ENCODE results near the gene XBP1.
A peak's percentile ranks its signal among the peaks of the same experiment; 100 is the strongest.
"Not testable (repeated sequence)": the region's sequence is repeated elsewhere in the genome, so short reads cannot be mapped to it uniquely, and the experiment has no call there.

The XBP1 gene

GRCh38 chr22:28792491-28793383 is 7.6 kb downstream of the XBP1 start:
- DNase-seq (ENCODE audit: low read depth): no peak

- DNase-seq (ENCODE audit: low read depth): no peak
Measured at GRCh38 chr22:28791841-28792490, 8.4 kb downstream of the XBP1 start.

DNA sequence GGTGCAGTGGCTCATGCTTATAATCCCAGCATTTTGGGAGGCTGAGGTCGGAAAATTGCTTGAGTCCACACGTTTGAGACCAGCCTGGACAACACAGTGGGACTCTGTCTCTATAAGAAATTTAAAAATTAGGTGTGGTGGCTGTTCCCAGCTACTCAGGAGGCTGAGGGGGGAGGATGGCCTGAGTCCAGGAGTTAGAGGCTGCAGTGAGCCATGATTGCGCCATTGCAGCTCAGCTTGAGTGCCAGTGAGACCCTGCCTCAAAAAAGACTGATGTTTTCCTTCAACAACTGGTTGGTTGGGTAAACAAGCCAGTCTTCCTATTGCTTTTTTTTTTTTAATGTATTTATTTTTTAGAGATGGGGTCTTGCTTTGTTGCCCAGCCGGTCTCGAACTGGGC is 9.2 kb downstream of the XBP1 start:
- DNase-seq (ENCODE audit: low read depth): no peak

DNA sequence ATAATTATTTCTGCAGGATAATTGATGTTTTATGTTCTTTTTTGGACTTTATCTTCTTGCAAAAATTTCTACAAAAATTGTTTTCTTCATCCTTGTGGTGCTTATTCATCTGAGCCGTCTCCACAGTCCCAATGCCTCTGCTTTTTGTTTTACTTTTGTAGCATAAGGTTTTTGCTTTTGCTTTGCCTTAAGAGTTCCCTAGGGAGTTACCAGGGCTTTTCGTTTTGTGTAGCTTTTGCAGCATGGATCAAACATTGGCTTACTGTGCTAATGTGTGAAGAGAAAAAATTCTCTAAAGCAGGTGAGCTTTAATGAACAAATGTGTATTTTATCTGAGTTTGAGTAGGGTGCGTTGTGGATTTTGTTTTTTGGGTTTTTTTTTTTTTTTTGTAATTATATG is 11.8 kb downstream of the XBP1 start:
- DNase-seq (ENCODE audit: low read depth): no peak

GRCh38 chr22:28783786-28784671 is 16.3 kb downstream of the XBP1 start:
- DNase-seq (ENCODE audit: low read depth): no peak

DNA sequence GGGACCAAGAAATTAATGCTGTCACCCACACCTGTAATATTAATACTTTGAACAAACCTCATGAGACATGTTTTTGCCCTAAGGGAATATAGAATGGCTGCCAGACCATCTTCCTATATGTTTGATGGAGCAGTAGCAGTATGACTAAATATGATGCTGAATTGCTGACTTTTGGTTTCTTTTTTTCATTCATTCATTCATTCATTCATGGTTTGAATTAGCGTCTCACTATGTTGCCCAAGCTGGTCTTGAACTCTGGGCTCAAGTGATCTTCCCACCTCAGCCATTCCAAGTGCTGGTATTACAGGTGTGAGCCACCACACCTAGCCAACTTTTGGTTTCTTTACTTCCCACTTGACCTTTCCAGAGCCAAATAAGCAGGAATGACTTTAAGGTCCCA is 20.1 kb downstream of the XBP1 start:
- DNase-seq (ENCODE audit: low read depth): no peak

GRCh38 chr22:28779833-28780232 is 20.5 kb downstream of the XBP1 start:
- DNase-seq (ENCODE audit: low read depth): no peak

- DNase-seq (ENCODE audit: low read depth): no peak
Measured at GRCh38 chr22:28774378-28774777, 26.0 kb downstream of the XBP1 start.

GRCh38 chr22:28773461-28773867 is 26.9 kb downstream of the XBP1 start:
- DNase-seq (ENCODE audit: low read depth): peak; percentile 83

DNA sequence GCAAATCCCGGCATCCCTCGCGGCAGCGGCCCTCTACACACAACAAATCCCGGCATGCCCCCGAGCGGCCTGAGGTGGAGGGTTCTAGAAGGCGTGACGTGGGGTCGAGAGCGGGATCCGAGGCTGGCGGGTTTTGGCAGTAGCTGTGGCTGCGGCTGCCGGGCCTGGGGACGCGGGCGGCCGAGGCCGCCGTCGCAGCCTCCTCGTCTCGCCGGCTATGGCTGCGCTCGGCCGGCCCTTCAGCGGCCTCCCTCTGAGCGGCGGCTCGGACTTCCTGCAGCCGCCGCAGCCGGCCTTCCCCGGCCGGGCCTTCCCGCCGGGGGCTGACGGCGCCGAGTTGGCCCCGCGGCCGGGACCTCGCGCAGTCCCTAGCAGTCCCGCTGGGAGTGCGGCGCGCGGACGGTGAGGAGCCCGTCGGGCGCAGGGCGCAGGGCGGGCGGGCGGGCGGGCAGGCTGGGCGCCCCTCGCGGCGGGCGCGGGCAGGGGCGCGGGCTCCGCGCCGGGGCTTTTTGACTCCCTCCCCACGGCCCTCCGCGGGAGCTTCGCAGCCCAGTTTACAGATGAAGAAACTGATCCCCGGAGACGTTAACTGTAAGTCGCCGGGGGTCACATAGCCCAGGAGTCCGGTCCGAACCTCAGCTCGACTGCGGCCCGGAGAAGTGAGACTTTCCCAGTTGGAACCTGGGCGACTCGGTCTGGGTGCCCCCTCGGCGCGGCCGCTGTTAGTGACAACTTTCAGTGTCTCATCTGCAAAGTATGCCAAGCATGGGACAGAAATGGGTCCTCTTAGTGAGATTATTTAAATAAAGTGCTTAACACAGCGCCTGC is 27.5 kb downstream of the XBP1 start, which contains the start of gene CCDC117:
Gene CCDC117 (plus strand): TSS at position 63 of the 828 bp plus-strand sequence. CDS start 155 bp downstream, at position 218.
- DNase-seq (ENCODE audit: low read depth): peak; percentile 97

- no peak for DNase-seq (ENCODE audit: low read depth)
Measured at GRCh38 chr22:28771195-28771791, 29.1 kb downstream of the XBP1 start.

DNA sequence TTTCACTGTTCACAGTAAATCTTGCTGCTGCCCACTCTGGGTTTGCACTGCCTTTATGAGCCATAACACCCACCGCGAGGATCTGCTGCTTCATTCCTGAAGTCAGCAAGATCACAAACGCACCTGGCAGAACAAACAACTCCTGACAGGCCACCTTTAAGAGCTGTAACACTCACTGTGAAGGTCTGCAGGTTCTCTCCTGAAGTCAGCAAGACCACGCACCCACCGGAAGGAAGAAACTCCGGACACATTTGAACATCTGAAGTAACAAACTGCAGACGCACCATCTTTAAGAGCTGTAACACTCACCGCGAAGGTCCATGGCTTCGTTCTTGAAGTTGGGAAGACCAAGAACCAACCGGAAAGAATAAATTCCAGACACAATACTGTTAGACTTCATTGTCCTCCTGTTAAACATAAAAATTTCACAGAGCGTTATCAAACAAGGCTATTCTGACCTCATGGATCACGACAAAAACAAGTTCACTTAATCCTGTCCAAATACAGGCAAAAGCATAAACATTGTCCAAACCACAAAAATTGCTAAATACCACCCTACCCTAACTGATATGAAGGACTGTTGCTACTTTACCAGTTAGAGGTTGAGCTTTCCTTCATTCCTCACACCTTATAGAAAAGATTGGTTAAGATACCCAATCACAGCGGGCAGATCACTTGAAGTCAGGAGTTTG is 30.8 kb downstream of the XBP1 start:
- DNase-seq (ENCODE audit: low read depth): peak; percentile 83

DNA sequence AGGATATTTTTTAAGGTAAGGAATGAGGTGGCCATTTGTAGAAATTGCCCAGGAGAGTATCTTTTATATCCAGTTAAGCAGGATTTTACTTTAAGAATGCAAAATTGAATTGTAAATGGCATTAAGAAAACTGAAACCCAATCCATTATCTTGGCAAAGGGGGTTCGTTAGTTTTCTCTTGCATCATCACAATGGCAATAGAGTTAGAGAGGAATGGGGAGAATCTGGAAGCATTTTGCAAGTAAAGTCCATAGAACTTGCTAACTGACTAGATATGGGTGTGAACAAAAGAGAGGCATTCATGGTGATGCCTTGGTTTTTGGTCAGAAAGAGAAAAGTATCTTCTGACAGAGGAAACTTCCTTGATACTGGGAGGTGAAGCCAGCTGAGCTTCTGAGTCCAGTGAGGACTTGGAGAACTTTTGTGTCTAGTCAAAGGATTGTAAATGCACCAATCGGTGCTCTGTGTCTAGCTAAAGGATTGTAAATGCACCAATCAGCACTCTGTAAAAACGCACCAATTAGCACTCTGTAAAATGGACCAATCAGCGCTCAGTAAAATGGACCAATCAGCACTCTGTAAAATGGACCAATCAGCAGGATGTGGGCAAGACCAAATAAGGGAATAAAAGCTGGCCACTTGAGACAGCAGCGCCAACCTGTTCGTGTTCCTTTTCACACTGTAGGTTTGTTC is 31.5 kb downstream of the XBP1 start:
- DNase-seq (ENCODE audit: low read depth): no peak

DNA sequence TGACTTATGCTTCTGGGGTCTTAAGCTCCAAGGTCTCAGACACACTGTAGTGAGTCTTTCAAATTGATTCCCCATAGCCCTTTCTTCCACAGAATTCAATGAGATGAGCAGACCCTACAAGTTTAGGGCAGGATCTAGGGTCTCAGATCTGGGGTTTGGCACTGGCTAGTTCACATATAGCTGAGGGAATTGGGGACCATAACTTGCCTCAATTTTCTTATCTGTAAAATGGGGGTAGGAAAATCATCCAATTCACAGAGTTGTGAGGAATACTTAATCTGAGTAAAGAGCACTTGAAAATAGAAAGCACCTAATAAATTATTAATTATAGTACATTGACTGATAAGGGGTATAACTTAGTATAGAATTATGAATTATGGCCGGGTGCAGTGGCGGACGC is 33.7 kb downstream of the XBP1 start:
- no peak for DNase-seq (ENCODE audit: low read depth)

DNA sequence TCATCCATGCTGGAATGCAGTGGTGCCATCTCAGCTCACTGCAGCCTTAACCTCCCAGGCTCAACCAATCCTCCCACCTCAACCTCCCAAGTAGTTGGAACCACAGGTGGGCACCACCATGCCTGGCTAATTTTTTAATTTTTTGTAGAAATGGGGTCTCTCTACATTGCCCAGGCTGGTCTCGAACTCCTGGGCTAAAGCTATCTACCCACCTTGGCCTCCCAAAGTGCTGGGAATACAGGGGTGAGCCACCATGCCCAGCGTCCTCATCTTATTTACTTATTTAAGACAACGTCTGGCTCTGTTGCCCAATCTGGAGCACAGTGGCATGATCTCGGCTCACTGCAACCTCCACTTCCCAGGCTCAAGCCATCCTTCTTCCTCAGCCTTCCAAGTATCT is 38.4 kb downstream of the XBP1 start:
- not testable (repeated sequence) for DNase-seq (ENCODE audit: low read depth)

- DNase-seq (ENCODE audit: low read depth): no peak
Measured at GRCh38 chr22:28761449-28761755, 39.0 kb downstream of the XBP1 start.

GRCh38 chr22:28759861-28760560 is 40.4 kb downstream of the XBP1 start:
- peak; percentile 65 for DNase-seq (ENCODE audit: low read depth)

- DNase-seq (ENCODE audit: low read depth): not testable (repeated sequence)
Measured at GRCh38 chr22:28754512-28754911, 45.9 kb downstream of the XBP1 start.

DNA sequence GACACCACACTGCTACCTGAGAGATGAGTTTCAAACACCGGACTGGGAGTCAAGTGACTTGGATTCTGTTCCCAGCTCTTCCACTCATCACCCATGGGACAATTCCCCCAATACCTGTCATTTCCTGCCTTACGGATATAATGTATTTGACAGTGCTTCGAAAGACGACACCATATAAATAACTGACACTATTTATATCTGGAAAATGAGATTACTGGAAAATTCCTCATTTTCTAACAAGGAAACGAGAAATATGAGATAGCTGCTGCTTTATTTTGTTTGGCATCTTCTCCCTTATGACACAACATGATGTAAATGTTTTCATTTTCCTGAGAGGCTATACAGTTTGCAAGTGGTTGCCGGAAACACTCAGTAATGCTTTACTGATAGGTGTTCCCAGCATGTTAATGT is 49.9 kb downstream of the XBP1 start:
- peak; percentile 41 for DNase-seq (ENCODE audit: low read depth)
